WTC11 (cell line): Measurements from ENCODE around the gene CSTPP1. TPM values are rescaled to one million over a fixed set of nuclear protein-coding genes. Genes with fewer than 3 reads are reported as not detected.

ENCODE experiments used
- ATAC-seq: fragments of 200-7000 bp; cut with Tn5 transposase; 2 replicates; pipeline ENCODE4 v1.10.0; 2021; ENCODE audit warnings: mild to moderate bottlenecking, moderate library complexity
- CTCF ChIA-PET: fragments of 300-600 bp; sonication (Branson Sonifier 250); formaldehyde crosslinking; loops from one replicate; lab custom pipeline; 2021; ENCODE audit warnings: antibody characterized with exemption; lab: Charles Lee
- POLR2A ChIA-PET: fragments of 350-600 bp; sonication (Branson Sonifier 250); formaldehyde crosslinking; loops from one replicate; lab custom pipeline; 2021; ENCODE audit warnings: antibody characterized with exemption; lab: Charles Lee
- DNase-seq: peaks from one replicate; pipeline ENCODE4 v3.0.0; 2021; ENCODE audit warnings: low spot score
- H3K27ac Mint-ChIP-seq: 2 replicates; pipeline ENCODE4 v1.8.0; 2021; ENCODE audit warnings: mixed read lengths
- H3K27me3 Mint-ChIP-seq: 2 replicates; pipeline ENCODE4 v1.8.0; 2021; ENCODE audit warnings: low read depth, mild to moderate bottlenecking, moderate library complexity, mixed read lengths
- H3K36me3 Mint-ChIP-seq: 2 replicates; pipeline ENCODE4 v1.8.0; 2021; ENCODE audit warnings: mixed read lengths
- H3K4me1 Mint-ChIP-seq: 2 replicates; pipeline ENCODE4 v1.8.0; 2022; ENCODE audit warnings: mixed read lengths
- H3K4me3 Mint-ChIP-seq: 2 replicates; pipeline ENCODE4 v1.8.0; 2021; ENCODE audit warnings: mild to moderate bottlenecking, moderate library complexity, mixed read lengths
- H3K9me3 Mint-ChIP-seq: 2 replicates; pipeline ENCODE4 v1.8.0; 2021; ENCODE audit warnings: mixed read lengths
- CREM ChIP-seq: sonication (generic); formaldehyde crosslinking; IDR thresholded peaks from 2 replicates; pipeline ENCODE4 v1.8.1; 2022; ENCODE audit warnings: mild to moderate bottlenecking, missing genetic modification reagents, moderate library complexity
- EMX1 ChIP-seq: fragments of 250-450 bp; sonication (Bioruptor Pico); IDR thresholded peaks from 2 replicates; pipeline ENCODE4 v1.8.0; 2021; ENCODE audit warnings: mild to moderate bottlenecking
- FOXK1 ChIP-seq: sonication (generic); formaldehyde crosslinking; IDR thresholded peaks from 2 replicates; pipeline ENCODE4 v1.8.0; 2022; ENCODE audit warnings: mild to moderate bottlenecking, moderate library complexity, missing genetic modification reagents
- FOXP4 ChIP-seq: sonication (generic); formaldehyde crosslinking; IDR thresholded peaks from 2 replicates; pipeline ENCODE4 v1.8.0; 2022; ENCODE audit warnings: mild to moderate bottlenecking, missing genetic modification reagents
- HMGXB4 ChIP-seq: sonication (generic); formaldehyde crosslinking; IDR thresholded peaks from 2 replicates; pipeline ENCODE4 v1.8.1; 2023; ENCODE audit warnings: mild to moderate bottlenecking, moderate library complexity, missing genetic modification reagents
- KAT7 ChIP-seq: sonication (generic); formaldehyde crosslinking; IDR thresholded peaks from 2 replicates; pipeline ENCODE4 v1.8.1; 2023; ENCODE audit warnings: missing genetic modification reagents, mild to moderate bottlenecking, borderline replicate concordance
- MAX ChIP-seq: sonication (generic); formaldehyde crosslinking; IDR thresholded peaks from 2 replicates; pipeline ENCODE4 v1.8.0; 2022; ENCODE audit warnings: mild to moderate bottlenecking, missing genetic modification reagents
- NFE2L1 ChIP-seq: sonication (generic); formaldehyde crosslinking; IDR thresholded peaks from 2 replicates; pipeline ENCODE4 v1.8.1; 2023; ENCODE audit warnings: missing genetic modification reagents
- PREB ChIP-seq: sonication (generic); formaldehyde crosslinking; IDR thresholded peaks from 2 replicates; pipeline ENCODE4 v1.8.1; 2022; ENCODE audit warnings: mild to moderate bottlenecking, missing genetic modification reagents, moderate library complexity, borderline replicate concordance
- SP1 ChIP-seq: sonication (generic); formaldehyde crosslinking; conservative IDR thresholded peaks from 2 replicates; pipeline ENCODE4 v1.8.1; 2022; ENCODE audit warnings: missing genetic modification reagents
- ZBTB21 ChIP-seq: sonication (generic); formaldehyde crosslinking; IDR thresholded peaks from 2 replicates; pipeline ENCODE4 v1.8.1; 2023; ENCODE audit warnings: mild to moderate bottlenecking, missing genetic modification reagents, borderline replicate concordance
- ZBTB43 ChIP-seq: sonication (generic); formaldehyde crosslinking; IDR thresholded peaks from 2 replicates; pipeline ENCODE4 v1.8.1; 2023; ENCODE audit warnings: mild to moderate bottlenecking, missing genetic modification reagents
- ZNF281 ChIP-seq: sonication (generic); formaldehyde crosslinking; IDR thresholded peaks from 2 replicates; pipeline ENCODE4 v1.8.0; 2023; ENCODE audit warnings: mild to moderate bottlenecking, missing genetic modification reagents
- ZNF416 ChIP-seq: fragments of 250-450 bp; sonication (Bioruptor Pico); IDR thresholded peaks from 2 replicates; pipeline ENCODE4 v1.9.0; 2021; ENCODE audit warnings: mild to moderate bottlenecking, inconsistent platforms
- ZNF423 ChIP-seq: fragments of 250-450 bp; sonication (Bioruptor Pico); IDR thresholded peaks from 2 replicates; pipeline ENCODE4 v2.1.2; 2022; ENCODE audit warnings: mild to moderate bottlenecking, moderate library complexity
- total RNA-seq: library from RNA; stranded (reverse); gene quantifications from 3 replicates; pipeline ENCODE4 v1.2.3, GENCODE V29; 2021

Gene CSTPP1
- total RNA-seq, 1 experiment from 2014 or later = 23.6 TPM

- TF ChIP-seq FOXP4 (CRISPR knock-in tag) (peak; percentile 65), ZBTB43 (peak; percentile 66; the same call in 1 of the 2 replicates), ZNF423 (peak; percentile 82), HMGXB4 (CRISPR knock-in tag) (peak; percentile 69), FOXK1 (CRISPR knock-in tag) (peak; percentile 72; the same call in 1 of the 2 replicates), CREM (peak; percentile 59; the same call in 1 of the 2 replicates), KAT7 (no peak; the same call in 1 of the 2 replicates), ZNF281 (CRISPR knock-in tag) (no peak; the same call in none of the 2 replicates), SP1 (CRISPR knock-in tag) (peak; percentile 79), NFE2L1 (peak; percentile 28; the same call in 1 of the 2 replicates)
Measured at GRCh38 chr11:47185305-47186075, 248.9 kb downstream of the CSTPP1 start (continued).

- TF ChIP-seq ZBTB21 (CRISPR knock-in tag) (peak; percentile 37; the same call in 1 of the 2 replicates), MAX (CRISPR knock-in tag) (no peak), ZNF416 (CRISPR knock-in tag) (no peak), PREB (CRISPR knock-in tag) (no peak), EMX1 (no peak)
- TF ChIP-seq, all 79 proteins: peak for 1
- ChIA-PET POLR2A (interaction anchor here (0.5 to 5.1 kb wide), 13 partner anchors 8 to 274 kb away, joined by 3 to 114 read pairs (median 6); partner anchors contain the start of genes ACP2, DDB2 and NR1H3), CTCF (interaction anchor here (1.0 to 4.9 kb wide), 15 partner anchors 8 to 803 kb away, joined by 3 to 101 read pairs (median 11); partner anchors contain the start of genes ACP2, DDB2 and NR1H3)
- Mint-ChIP-seq H3K27ac (peak within 1 kb of the TSS; percentile 86), H3K27me3 (peaks cover 9% of the 10 kb centered on the region), H3K4me1 (peaks cover 19% of the 10 kb centered on the region), H3K9me3 (no peaks in the 10 kb centered on the region), H3K36me3 (peaks cover 3% of the 10 kb centered on the region; the same call in 1 of the 2 replicates), H3K4me3 (peak within 1 kb of the TSS; percentile 81)
- peak; percentile 69 for DNase-seq
- peak; percentile 8 for ATAC-seq
Measured at GRCh38 chr11:47186076-47186699, 249.6 kb downstream of the CSTPP1 start, which contains the start of gene PACSIN3. Gene PACSIN3 (minus strand): TSS chr11:47186434. CDS start chr11:47182727, 3,707 bp downstream.
